ENCODE data around the gene IL22RA2. TPM values are rescaled to one million over a fixed set of nuclear protein-coding genes. Genes with fewer than 3 reads are reported as not detected.

IL22RA2 gene
- total and polyA plus RNA-seq, 7 donors, result not detected

- Histone ChIP-seq H3K9me3 (no peaks in the 10 kb centered on the region), H3K27me3 (ENCODE audit: insufficient read depth in 3 of 3, low read length in 2 of 3) (no peaks in the 10 kb centered on the region), H3K27ac (no peak overlapping the region), H3K36me3 (ENCODE audit: insufficient read depth in 1 of 2, low read depth in 1 of 2) (no peaks in the 10 kb centered on the region), H3K4me3 (no peak overlapping the region), H3K4me1 (no peaks in the 10 kb centered on the region)
- no peak for DNase-seq
- intact Hi-C loops (cut with DNase I), result no loop called here
- no peak for TF ChIP-seq CTCF (IDR thresholded peaks at IDR 0.05)
- 63 to 94% (median 89%) methylated on average over 1 of the region's 1 CpG for WGBS, 3 donors
- no peak for ATAC-seq
Observed at GRCh38 chr6:137171053-137171374, 2.4 kb downstream of the IL22RA2 start.

DNA sequence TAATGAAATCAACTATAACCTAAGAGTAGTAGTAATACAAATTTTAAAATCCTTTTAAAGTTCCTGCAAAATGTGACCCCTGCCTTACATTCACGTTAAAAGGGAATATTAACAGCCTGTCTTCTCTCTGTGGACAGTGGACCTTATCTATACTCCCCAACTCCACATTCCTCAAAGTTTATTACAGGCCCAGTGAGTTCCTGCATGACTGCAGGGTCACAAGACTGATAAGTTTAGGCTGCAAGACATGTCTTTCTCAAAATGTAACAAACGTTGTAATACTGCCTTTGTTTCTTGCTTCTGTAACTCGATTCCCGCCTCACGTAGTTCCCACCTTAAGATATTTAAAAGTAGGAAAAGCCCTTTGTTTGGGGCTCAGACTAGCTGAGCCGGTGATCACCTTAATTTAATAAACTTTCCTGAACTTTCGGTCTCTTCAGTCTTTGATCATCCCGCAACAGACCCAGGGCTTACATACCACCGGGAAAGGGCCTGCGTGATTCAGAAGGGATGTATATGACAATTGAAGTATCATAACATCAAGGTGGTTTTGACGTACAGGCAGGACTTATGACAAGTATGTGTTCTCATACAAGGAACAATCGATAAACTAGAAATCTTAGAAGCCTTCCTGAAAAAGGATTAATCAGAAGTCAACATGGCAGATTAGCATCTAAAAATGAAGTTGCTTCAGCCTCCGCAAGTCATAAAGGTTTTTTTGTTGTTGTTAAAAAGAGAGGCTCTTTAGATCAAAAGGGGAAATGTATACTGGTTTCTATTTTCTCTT lies 3.0 kb downstream of the IL22RA2 start:
- intact Hi-C loops (cut with DNase I), result no loop called here
- 85 to 87% (median 85%) methylated on average over 13 of the region's 13 CpGs for WGBS, 3 donors
- DNase-seq, result no peak
- Histone ChIP-seq H3K27me3 (ENCODE audit: insufficient read depth in 3 of 3, low read length in 2 of 3) (no peaks in the 10 kb centered on the region), H3K9me3 (no peaks in the 10 kb centered on the region), H3K27ac (no peak overlapping the region), H3K36me3 (ENCODE audit: insufficient read depth in 1 of 2, low read depth in 1 of 2) (no peaks in the 10 kb centered on the region), H3K4me3 (no peak overlapping the region), H3K4me1 (no peaks in the 10 kb centered on the region)
- no peak for TF ChIP-seq CTCF (IDR thresholded peaks at IDR 0.05)
- no peak for ATAC-seq

DNA sequence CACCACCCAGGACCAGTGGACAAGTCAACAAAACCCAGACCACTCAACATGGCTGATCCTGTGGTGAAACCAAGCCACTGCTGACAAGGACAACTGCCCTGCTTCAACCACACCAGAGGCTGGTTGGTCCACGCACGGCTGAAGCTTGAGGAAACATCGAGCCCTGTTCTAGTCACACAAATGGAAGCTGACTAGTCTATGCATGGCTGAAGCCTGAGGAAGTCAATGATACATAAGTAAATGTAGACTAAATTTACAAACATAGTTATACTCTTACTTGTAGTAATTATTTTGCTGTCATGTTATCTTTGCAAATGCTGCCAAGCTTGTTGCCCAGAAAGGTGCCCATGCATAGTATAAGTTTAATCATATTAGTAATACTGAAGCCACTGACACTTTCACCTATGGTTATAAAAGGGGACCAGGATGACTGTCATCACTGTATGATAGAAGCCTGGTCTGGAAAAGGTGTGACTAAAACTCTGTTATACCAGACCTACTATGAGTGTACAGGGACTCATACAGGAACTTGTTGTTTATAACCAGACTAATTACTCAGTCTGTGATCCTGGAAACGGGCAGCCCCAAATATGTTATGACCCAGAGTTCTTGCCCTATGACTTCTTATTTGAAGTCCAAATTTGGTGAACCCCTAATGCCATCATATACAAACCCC lies 5.6 kb downstream of the IL22RA2 start:
- DNase-seq, result no peak
- Histone ChIP-seq H3K4me3 (no peak overlapping the region), H3K27me3 (ENCODE audit: insufficient read depth in 3 of 3, low read length in 2 of 3) (no peaks in the 10 kb centered on the region), H3K9me3 (no peaks in the 10 kb centered on the region), H3K27ac (no peak overlapping the region), H3K4me1 (no peaks in the 10 kb centered on the region), H3K36me3 (ENCODE audit: insufficient read depth in 1 of 2, low read depth in 1 of 2) (no peaks in the 10 kb centered on the region)
- 82 to 94% (median 88%) methylated on average over 4 of the region's 4 CpGs for WGBS, 3 donors
- intact Hi-C loops (cut with DNase I), result no loop called here
- no peak for ATAC-seq
- no peak for TF ChIP-seq CTCF (IDR thresholded peaks at IDR 0.05)

DNA sequence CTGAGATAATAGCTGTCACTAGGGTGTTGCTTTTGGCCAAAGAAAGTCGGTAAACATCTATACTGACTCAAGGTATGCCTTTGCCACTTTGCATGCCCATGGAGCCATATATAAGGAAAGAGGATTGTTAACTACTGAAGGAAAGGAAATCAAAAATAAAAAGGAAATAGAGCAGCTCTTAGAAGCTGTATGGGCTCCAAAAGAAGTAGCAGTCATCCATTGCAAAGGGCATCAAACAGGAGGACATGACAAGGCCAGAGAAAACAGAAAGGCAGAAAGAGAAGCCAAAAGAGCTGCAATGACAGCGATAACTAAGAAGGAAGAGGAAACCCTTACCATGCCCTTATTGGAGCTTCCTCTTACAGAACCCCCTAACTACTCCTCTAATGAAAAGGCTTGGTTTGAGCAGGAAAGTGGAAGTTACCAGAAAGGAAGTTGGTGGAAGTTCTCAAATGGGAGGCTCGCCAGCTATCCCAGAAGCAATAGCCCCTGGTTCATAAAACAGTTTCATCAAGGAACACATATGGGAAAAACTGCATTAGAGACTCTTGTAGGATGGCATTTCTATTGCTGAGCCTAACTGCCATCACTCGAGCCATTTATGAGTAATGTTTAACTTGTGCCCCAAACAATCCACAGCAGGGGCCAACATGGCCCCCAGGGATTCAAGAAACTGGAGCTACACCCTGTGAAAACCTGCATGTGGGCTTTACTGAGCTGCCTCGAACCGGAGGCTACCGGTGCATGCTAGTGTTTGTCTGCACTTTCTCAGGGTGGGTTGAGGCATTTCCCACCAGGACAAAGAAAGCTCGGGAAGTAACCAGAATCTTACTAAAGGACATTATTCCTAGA lies 7.0 kb downstream of the IL22RA2 start:
- 80 to 87% (median 81%) methylated on average over 8 of the region's 8 CpGs for WGBS, 3 donors
- Histone ChIP-seq H3K36me3 (ENCODE audit: insufficient read depth in 1 of 2, low read depth in 1 of 2) (no peaks in the 10 kb centered on the region), H3K4me1 (no peaks in the 10 kb centered on the region), H3K4me3 (no peak overlapping the region), H3K27ac (no peak overlapping the region), H3K9me3 (no peaks in the 10 kb centered on the region), H3K27me3 (ENCODE audit: insufficient read depth in 3 of 3, low read length in 2 of 3) (no peaks in the 10 kb centered on the region)
- ATAC-seq (no peak), DNase-seq (no peak)
- no peak for TF ChIP-seq CTCF (IDR thresholded peaks at IDR 0.05)
- intact Hi-C loops (cut with DNase I), result no loop called here

Data from psoas muscle (tissue), 8 donors.